B cell (primary cell): ENCODE results near the gene PRX. TPM values are rescaled to one million over a fixed set of nuclear protein-coding genes. Genes with fewer than 3 reads are reported as not detected.

Experiments
- ATAC-seq: fragments of 200-7000 bp; cut with Tn5 transposase; one replicate; pipeline ENCODE4 v1.10.0; 2021; ENCODE audit warnings: low read depth, mild to moderate bottlenecking, moderate number of reproducible peaks, moderate library complexity
- CTCF ChIA-PET: fragments of 350-600 bp; sonication (Branson Sonifier 250); formaldehyde crosslinking; loops from one replicate; lab custom pipeline; 2021; ENCODE audit warnings: antibody characterized with exemption, inconsistent platforms; lab: Charles Lee
- POLR2A ChIA-PET: fragments of 350-600 bp; sonication (Branson Sonifier 250); formaldehyde crosslinking; loops from one replicate; lab custom pipeline; 2021; ENCODE audit warnings: antibody characterized with exemption; lab: Charles Lee
- DNase-seq: peaks from one replicate; pipeline ENCODE4 v3.0.0; 2013
- H2AFZ ChIP-seq: 2 replicates; pipeline ENCODE4 v1.6.1; 2012; ENCODE audit warnings: mild to moderate bottlenecking, low read depth, low read length; ENCODE audit not compliant: insufficient read depth, poor library complexity, severe bottlenecking
- H3K27ac ChIP-seq, 2 donors: 1 replicate in 1 of 2; 2 replicates in 1 of 2; pipeline ENCODE4 v1.5.1; 2012 to 2013; ENCODE audit warnings: low read length in 2 of 2, mild to moderate bottlenecking in 2 of 2, moderate library complexity in 1 of 2
- H3K27me3 ChIP-seq, 4 experiments: fragments of 200-600 bp in 1 of 4; sonication (generic) in 1 of 4; replicated peaks in 1 of 4; 1 replicate in 2 of 4; 2 replicates in 2 of 4; pipeline versions ENCODE4 v1.6.1 to v1.7.0; 2013 to 2016; ENCODE audit warnings: low read length in 3 of 4, mild to moderate bottlenecking in 2 of 4, mixed read lengths in 1 of 4, moderate library complexity in 1 of 4; ENCODE audit not compliant: insufficient read depth in 4 of 4, control insufficient read depth in 3 of 4; ENCODE audit errors: control extremely low read depth in 1 of 4
- H3K36me3 ChIP-seq, 2 experiments: replicated peaks in 1 of 2; 1 replicate in 1 of 2; 2 replicates in 1 of 2; pipeline versions ENCODE4 v1.6.1 to v1.7.1; 2013; ENCODE audit warnings: low read length in 1 of 2; ENCODE audit not compliant: insufficient read depth in 2 of 2, control insufficient read depth in 1 of 2; ENCODE audit errors: control extremely low read depth in 1 of 2, extremely low read depth in 1 of 2
- H3K4me1 ChIP-seq, 2 donors: fragments of 200-600 bp in 1 of 2; sonication (generic) in 1 of 2; 1 replicate in 1 of 2; 2 replicates in 1 of 2; pipeline versions ENCODE4 v1.5.1 to v1.6.1; 2013 to 2017; ENCODE audit warnings: low read length in 2 of 2; ENCODE audit not compliant: control insufficient read depth in 2 of 2, insufficient read depth in 2 of 2
- H3K4me2 ChIP-seq: replicated peaks from 2 replicates; pipeline ENCODE3; 2012; ENCODE audit warnings: mild to moderate bottlenecking, low read depth, low read length; ENCODE audit not compliant: poor library complexity, severe bottlenecking
- H3K4me3 ChIP-seq, 5 experiments: fragments of 200-600 bp in 1 of 5; sonication (generic) in 1 of 5; 1 replicate in 3 of 5; 2 replicates in 2 of 5; pipeline versions ENCODE4 v1.5.1 to v1.7.0; 2011 to 2016; ENCODE audit warnings: low read length in 4 of 5, mild to moderate bottlenecking in 4 of 5, low read depth in 2 of 5, control low read depth in 1 of 5, moderate library complexity in 1 of 5; ENCODE audit not compliant: insufficient read depth in 1 of 5; ENCODE audit errors: control extremely low read depth in 1 of 5, extremely low read depth in 1 of 5
- H3K79me2 ChIP-seq: fragments of 200-600 bp; sonication (generic); one replicate; pipeline ENCODE4 v1.6.0; 2016; ENCODE audit warnings: low read length; ENCODE audit not compliant: control insufficient read depth, insufficient read depth
- H3K9ac ChIP-seq: fragments of 200-600 bp; sonication (generic); 2 replicates; pipeline ENCODE4 v1.6.1; 2017; ENCODE audit warnings: mild to moderate bottlenecking, low read length, moderate library complexity
- H3K9me3 ChIP-seq, 3 donors: one replicate each; pipeline versions ENCODE4 v1.6.1 to v1.7.1; 2013; ENCODE audit warnings: low read length in 2 of 3; ENCODE audit not compliant: control insufficient read depth in 2 of 3, insufficient read depth in 1 of 3; ENCODE audit errors: control extremely low read depth in 1 of 3
- H4K20me1 ChIP-seq: 2 replicates; pipeline ENCODE4 v1.6.0; 2012; ENCODE audit warnings: mild to moderate bottlenecking, low read length; ENCODE audit not compliant: insufficient read depth, control insufficient read depth, poor library complexity, severe bottlenecking
- H3K27ac Mint-ChIP-seq: one replicate; pipeline ENCODE4 v1.8.0; 2021; ENCODE audit warnings: mixed read lengths
- H3K27me3 Mint-ChIP-seq: one replicate; pipeline ENCODE4 v1.8.0; 2021; ENCODE audit warnings: mixed read lengths
- H3K4me1 Mint-ChIP-seq: one replicate; pipeline ENCODE4 v1.8.0; 2021; ENCODE audit warnings: mixed read lengths
- H3K4me3 Mint-ChIP-seq: one replicate; pipeline ENCODE4 v1.8.0; 2021; ENCODE audit warnings: mixed read lengths
- H3K9me3 Mint-ChIP-seq: one replicate; pipeline ENCODE4 v1.8.0; 2022; ENCODE audit warnings: mixed read lengths; ENCODE audit not compliant: insufficient read depth
- EZH2 ChIP-seq: IDR thresholded peaks from 2 replicates; pipeline ENCODE4 v1.6.1; 2012; ENCODE audit warnings: borderline replicate concordance, low read depth, mild to moderate bottlenecking, moderate library complexity, low read length; ENCODE audit not compliant: insufficient read depth, poor library complexity, severe bottlenecking
- WGBS: methylation state at CpG from one replicate; pipeline ENCODE4 v1.1.5; 2013; ENCODE audit warnings: missing lambda C conversion rate; ENCODE audit not compliant: insufficient coverage; 5-methylcytosine and 5-hydroxymethylcytosine counted together
- intact Hi-C: fragments of 100-400 bp; cut with micrococcal nuclease; formaldehyde crosslinking; loops from one replicate; pipeline ENCODE4 v1.10.0; 2022
- polyA plus RNA-seq: library from polyadenylated mRNA; depleted of rRNA; stranded (reverse); fragments of >200 nt; gene quantifications from 2 replicates; pipeline ENCODE4 v1.2.3, GENCODE V29; 2012
- total RNA-seq, 2 donors: library from RNA; stranded (reverse); fragments of 120-200 nt in 1 of 2; gene quantifications; 1 replicate in 1 of 2; 2 replicates in 1 of 2; pipeline versions ENCODE4 v1.2.3 to v1.2.4, GENCODE V29; 2013 to 2022
- TF ChIP-seq, protein P1 (sequence below): fragments of 200-600 bp; IDR thresholded peaks from one replicate; pipeline ENCODE4 v1.8.0; 2022; ENCODE audit warnings: antibody characterized with exemption, mild to moderate bottlenecking

Gene PRX
- total and polyA plus RNA-seq, 2 donors (not counting 1 experiment from before 2014, with no cell fraction given), result 1.1 to 2.5 TPM

DNA sequence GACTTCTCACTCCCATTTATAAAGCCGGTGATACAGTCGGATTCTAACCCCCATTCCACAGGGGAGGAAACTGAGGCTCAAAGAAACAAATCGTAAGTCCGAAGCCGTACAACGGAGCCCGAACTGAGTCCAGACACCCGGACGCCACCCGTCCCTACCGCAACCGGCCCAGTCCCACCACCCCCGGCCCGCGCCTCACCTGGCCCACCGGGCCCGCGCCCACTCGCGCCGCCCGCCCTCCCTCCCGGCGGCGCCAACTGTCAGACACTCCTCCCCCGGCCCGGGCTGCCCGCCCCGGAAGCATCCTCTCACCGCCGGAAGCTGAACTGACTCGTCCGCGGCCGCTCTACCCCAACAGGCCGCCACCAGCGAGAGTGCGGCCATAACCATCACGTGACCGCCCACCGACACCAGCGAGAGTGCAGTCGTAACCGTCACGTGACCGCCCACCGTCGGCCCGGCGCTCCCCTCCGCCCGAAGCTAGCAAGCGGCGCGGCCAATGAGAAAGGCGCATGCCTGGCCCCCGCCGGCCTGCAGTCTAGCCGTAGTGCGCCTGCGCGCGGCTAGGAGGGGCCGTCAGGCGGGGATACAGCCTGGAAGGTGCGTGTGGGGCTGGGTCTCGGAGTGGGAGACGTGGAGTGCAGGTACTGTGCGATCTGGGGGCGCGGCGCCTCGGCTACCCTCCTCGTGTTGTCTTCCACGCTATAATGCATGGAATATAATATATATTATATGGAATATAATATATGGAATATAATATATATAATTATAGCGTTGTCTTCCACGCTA, 64.9 kb downstream of the PRX start, which contains the start of the genes C19orf47 and PLD3:
Gene C19orf47 (minus strand): TSS at position 273 of the 789 bp plus-strand sequence. CDS start 6,540 bp downstream, outside the sequence.
Gene PLD3 (plus strand): TSS at position 571 of the 789 bp plus-strand sequence. CDS start 17,789 bp downstream, outside the sequence.
- Mint-ChIP-seq H3K27ac (peak within 1 kb of the TSS; percentile 97), H3K27me3 (no peaks in the 10 kb centered on the region), H3K4me3 (peak within 1 kb of the TSS; percentile 91), H3K9me3 (no peaks in the 10 kb centered on the region), H3K4me1 (peaks cover 27% of the 10 kb centered on the region)
- Histone ChIP-seq H4K20me1 (peaks cover 7% of the 10 kb centered on the region), H3K9ac (peak within 1 kb of the TSS; percentile 71), H3K27me3 (no peaks in the 10 kb centered on the region), H3K79me2 (peaks cover 36% of the 10 kb centered on the region), H2AFZ (peak within 1 kb of the TSS; percentile 77), H3K4me1 (peaks cover 12 to 17% of the 10 kb centered on the region in 2 donors), H3K9me3 (no peaks in the 10 kb centered on the region), H3K36me3 (no peaks in the 10 kb centered on the region), H3K4me3 (peak within 1 kb of the TSS; percentile 59 to 90 (median 86)), H3K4me2 (peak within 1 kb of the TSS; percentile 87), H3K27ac (peak within 1 kb of the TSS; percentile 40 to 83)
- TF ChIP-seq, protein P1, sequence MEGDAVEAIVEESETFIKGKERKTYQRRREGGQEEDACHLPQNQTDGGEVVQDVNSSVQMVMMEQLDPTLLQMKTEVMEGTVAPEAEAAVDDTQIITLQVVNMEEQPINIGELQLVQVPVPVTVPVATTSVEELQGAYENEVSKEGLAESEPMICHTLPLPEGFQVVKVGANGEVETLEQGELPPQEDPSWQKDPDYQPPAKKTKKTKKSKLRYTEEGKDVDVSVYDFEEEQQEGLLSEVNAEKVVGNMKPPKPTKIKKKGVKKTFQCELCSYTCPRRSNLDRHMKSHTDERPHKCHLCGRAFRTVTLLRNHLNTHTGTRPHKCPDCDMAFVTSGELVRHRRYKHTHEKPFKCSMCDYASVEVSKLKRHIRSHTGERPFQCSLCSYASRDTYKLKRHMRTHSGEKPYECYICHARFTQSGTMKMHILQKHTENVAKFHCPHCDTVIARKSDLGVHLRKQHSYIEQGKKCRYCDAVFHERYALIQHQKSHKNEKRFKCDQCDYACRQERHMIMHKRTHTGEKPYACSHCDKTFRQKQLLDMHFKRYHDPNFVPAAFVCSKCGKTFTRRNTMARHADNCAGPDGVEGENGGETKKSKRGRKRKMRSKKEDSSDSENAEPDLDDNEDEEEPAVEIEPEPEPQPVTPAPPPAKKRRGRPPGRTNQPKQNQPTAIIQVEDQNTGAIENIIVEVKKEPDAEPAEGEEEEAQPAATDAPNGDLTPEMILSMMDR, result no peak
- no peak for TF ChIP-seq EZH2
- intact Hi-C loops, result loop anchor here (1.0 to 2.0 kb wide), 5 partner anchors 56 to 158 kb away; partner anchors contain the start of genes AKT2, MAP3K10 and SERTAD3
- ATAC-seq (peak; percentile 94), DNase-seq (peak; percentile 99)
- ChIA-PET POLR2A (interaction anchor here (0.6 to 1.4 kb wide), 8 partner anchors 10 to 461 kb away, joined by 3 to 11 read pairs (median 4); partner anchors contain the start of gene AKT2), CTCF (interaction anchor here (1.1 to 1.5 kb wide), 2 partner anchors 43 to 97 kb away, joined by 4 to 6 read pairs; no protein-coding TSS in a partner anchor)
- WGBS, result 0% methylated on average over 63 of the region's 77 CpGs
